GM12892 (cell line): ENCODE results near the gene TMOD3.

Experiments used
- DNase-seq: peaks from one replicate; pipeline ENCODE4 v3.0.0; 2011; ENCODE audit not compliant: insufficient read length
- FAIRE-seq: peaks from 2 replicates; lab custom pipeline; 2011; peaks lifted over from hg19 to GRCh38; lab: Jason Lieb, UNC
- POLR2A ChIP-seq: IDR thresholded peaks from 2 replicates; pipeline ENCODE4 v1.6.1; 2011; ENCODE audit warnings: low read depth, low read length, control low read depth
- POLR2AphosphoS5 ChIP-seq: IDR thresholded peaks from 2 replicates; pipeline ENCODE4 v1.6.1; 2011; ENCODE audit warnings: low read depth, low read length, control low read depth
- TAF1 ChIP-seq: IDR thresholded peaks from 2 replicates; pipeline ENCODE4 v1.6.1; 2011; ENCODE audit warnings: low read depth, mild to moderate bottlenecking, control low read depth, low read length, borderline replicate concordance

TMOD3 gene

GRCh38 chr15:51849860-51850259 is 20.4 kb downstream of the TMOD3 start:
- FAIRE-seq, result no peak
- DNase-seq, result no peak
- TF ChIP-seq TAF1 (no peak), POLR2AphosphoS5 (no peak), POLR2A (no peak)

GRCh38 chr15:51853998-51854397 is 24.5 kb downstream of the TMOD3 start:
- no peak for FAIRE-seq
- TF ChIP-seq POLR2A (no peak), POLR2AphosphoS5 (no peak), TAF1 (no peak)

GRCh38 chr15:51855612-51856011 is 26.2 kb downstream of the TMOD3 start:
- no peak for DNase-seq

More at GRCh38 chr15:51853998-51854397, 24.5 kb downstream of the TMOD3 start:
- DNase-seq, result no peak

GRCh38 chr15:51856714-51857380 is 27.4 kb downstream of the TMOD3 start:
- FAIRE-seq (no peak), DNase-seq (no peak)
- TF ChIP-seq TAF1 (no peak), POLR2A (no peak), POLR2AphosphoS5 (no peak)

More at GRCh38 chr15:51855612-51856011, 26.2 kb downstream of the TMOD3 start:
- FAIRE-seq, result no peak
- no peak for TF ChIP-seq TAF1

GRCh38 chr15:51861557-51862359 is 32.3 kb downstream of the TMOD3 start:
- DNase-seq (no peak), FAIRE-seq (no peak)
- TF ChIP-seq TAF1 (no peak), POLR2AphosphoS5 (no peak), POLR2A (no peak)

GRCh38 chr15:51863131-51863530 is 33.7 kb downstream of the TMOD3 start:
- no peak for FAIRE-seq
- DNase-seq, result no peak
- no peak for TF ChIP-seq TAF1

GRCh38 chr15:51864408-51865056 is 35.1 kb downstream of the TMOD3 start:
- DNase-seq (no peak), FAIRE-seq (no peak)
- TF ChIP-seq POLR2A, result no peak
- TF ChIP-seq POLR2AphosphoS5, result no peak
- no peak for TF ChIP-seq TAF1

GRCh38 chr15:51865317-51865716 is 35.9 kb downstream of the TMOD3 start:
- FAIRE-seq, result no peak

GRCh38 chr15:51866161-51866560 is 36.7 kb downstream of the TMOD3 start:
- TF ChIP-seq POLR2AphosphoS5 (no peak), TAF1 (no peak), POLR2A (no peak)
- no peak for DNase-seq
- no peak for FAIRE-seq

More at GRCh38 chr15:51865317-51865716, 35.9 kb downstream of the TMOD3 start:
- DNase-seq, result no peak
- TF ChIP-seq POLR2AphosphoS5 (no peak), TAF1 (no peak)

- DNase-seq (no peak), FAIRE-seq (no peak)
- TF ChIP-seq POLR2A, result no peak
- no peak for TF ChIP-seq TAF1
- TF ChIP-seq POLR2AphosphoS5, result no peak
These were observed 37.3 kb downstream of the TMOD3 start for GRCh38 chr15:51866751-51867150.

GRCh38 chr15:51869060-51869421 is 39.6 kb downstream of the TMOD3 start:
- FAIRE-seq, result no peak
- DNase-seq, result no peak

GRCh38 chr15:51870774-51871173 is 41.3 kb downstream of the TMOD3 start:
- FAIRE-seq (no peak), DNase-seq (no peak)
- TF ChIP-seq POLR2AphosphoS5, result no peak

More at GRCh38 chr15:51869060-51869421, 39.6 kb downstream of the TMOD3 start:
- no peak for TF ChIP-seq POLR2A
- no peak for TF ChIP-seq TAF1
- no peak for TF ChIP-seq POLR2AphosphoS5
